Neural progenitor cell (in vitro differentiated cells): Measurements from ENCODE around the gene TECR.

Source experiments
- CTCF ChIP-seq: fragments of 200-600 bp; sonication (generic); IDR thresholded peaks from 2 replicates; pipeline ENCODE4 v1.5.1; 2017; ENCODE audit warnings: antibody characterized with exemption, mild to moderate bottlenecking
- EZH2 ChIP-seq: fragments of 200-600 bp; sonication (generic); IDR thresholded peaks from 2 replicates; pipeline ENCODE4 v1.6.1; 2017; ENCODE audit warnings: antibody characterized with exemption, mild to moderate bottlenecking, moderate library complexity

- TF ChIP-seq CTCF, result no peak
- TF ChIP-seq EZH2, result no peak
These were observed 66.2 kb downstream of the TECR start for GRCh38 chr19:14595558-14595957.
